ENCODE results near the gene B9D1. TPM values are rescaled to one million over a fixed set of nuclear protein-coding genes. Genes with fewer than 3 reads are reported as not detected.
A peak's percentile ranks its signal among the peaks of the same experiment; 100 is the strongest.

B9D1 gene
- total and polyA plus RNA-seq, 9 of the 15 experiments (the other 6 are each of a cell fraction or from before 2014, with no cell fraction given): 8.9 to 28.0 (median 17.9) TPM

GRCh38 chr17:19397556-19398041, 35.1 kb upstream of the B9D1 start:
- H3K4me3 ChIP-seq: no peak overlapping the region
- no peaks in the 10 kb centered on the region for H3K36me3 ChIP-seq (ENCODE audit: control insufficient read depth, insufficient read depth, low read length)
- DNase-seq (ENCODE audit: extremely low read depth in 1 of 4, low spot score in 3 of 4): no peak
- H3K4me1 ChIP-seq (replicated peaks in 1 of 2; ENCODE audit: control insufficient read depth in 2 of 2, insufficient read depth in 2 of 2, low read length in 2 of 2): no peaks in the 10 kb centered on the region
- ChIA-PET POLR2A (interaction anchor here (0.5 to 1.3 kb wide), 2 partner anchors 11 to 36 kb away, joined by 3 to 4 read pairs; no protein-coding TSS in a partner anchor), CTCF (ENCODE audit: low intra/inter-chr PET ratio) (no interaction called here)
- H3K9me3 ChIP-seq (replicated peaks; ENCODE audit: control insufficient read depth, insufficient read depth, low read depth, low read length): no peaks in the 10 kb centered on the region
- intact Hi-C loops (cut with micrococcal nuclease) (no loop called here), in situ Hi-C loops (cut with MboI) (no loop called here)
- WGBS (ENCODE audit: insufficient coverage, low coverage, missing lambda C conversion rate): 17% methylated on average over 6 of the region's 6 CpGs
- ATAC-seq: no peak
- no peaks in the 10 kb centered on the region for H3K79me2 ChIP-seq (ENCODE audit: control insufficient read depth, insufficient read depth, low read length)
- no TSS peak for BruUV-seq (replicated peaks)
- H3K9me1 ChIP-seq (ENCODE audit: control insufficient read depth, insufficient read depth, low read length): no peaks in the 10 kb centered on the region
- H3K27me3 ChIP-seq (ENCODE audit: control insufficient read depth in 2 of 2, insufficient read depth in 2 of 2, low read length in 2 of 2): peaks cover 0 to 9% of the 10 kb centered on the region in 2 experiments; a peak in 1 of 5 replicates
- no peak overlapping the region for H3K9ac ChIP-seq (ENCODE audit: insufficient read depth in 1 of 2, low read depth in 2 of 2, low read length in 2 of 2)
- H3K27ac ChIP-seq (ENCODE audit: extremely low read depth, low read depth, low read length): no peak overlapping the region
- H2AFZ ChIP-seq (ENCODE audit: low read depth, low read length): no peak overlapping the region
- TF ChIP-seq, protein P1, sequence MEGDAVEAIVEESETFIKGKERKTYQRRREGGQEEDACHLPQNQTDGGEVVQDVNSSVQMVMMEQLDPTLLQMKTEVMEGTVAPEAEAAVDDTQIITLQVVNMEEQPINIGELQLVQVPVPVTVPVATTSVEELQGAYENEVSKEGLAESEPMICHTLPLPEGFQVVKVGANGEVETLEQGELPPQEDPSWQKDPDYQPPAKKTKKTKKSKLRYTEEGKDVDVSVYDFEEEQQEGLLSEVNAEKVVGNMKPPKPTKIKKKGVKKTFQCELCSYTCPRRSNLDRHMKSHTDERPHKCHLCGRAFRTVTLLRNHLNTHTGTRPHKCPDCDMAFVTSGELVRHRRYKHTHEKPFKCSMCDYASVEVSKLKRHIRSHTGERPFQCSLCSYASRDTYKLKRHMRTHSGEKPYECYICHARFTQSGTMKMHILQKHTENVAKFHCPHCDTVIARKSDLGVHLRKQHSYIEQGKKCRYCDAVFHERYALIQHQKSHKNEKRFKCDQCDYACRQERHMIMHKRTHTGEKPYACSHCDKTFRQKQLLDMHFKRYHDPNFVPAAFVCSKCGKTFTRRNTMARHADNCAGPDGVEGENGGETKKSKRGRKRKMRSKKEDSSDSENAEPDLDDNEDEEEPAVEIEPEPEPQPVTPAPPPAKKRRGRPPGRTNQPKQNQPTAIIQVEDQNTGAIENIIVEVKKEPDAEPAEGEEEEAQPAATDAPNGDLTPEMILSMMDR (IDR thresholded peaks at IDR 0.05 in 2 of 3, conservative IDR thresholded peaks at IDR 0.05 in 1 of 3; ENCODE audit: insufficient read depth in 2 of 3, low read depth in 1 of 3, low read length in 3 of 3): peak in 2 of 3 experiments; percentile 19 to 22; a peak in 3 of 6 replicates
- no peak for TF ChIP-seq NONO (IDR thresholded peaks at IDR 0.05; ENCODE audit: low read depth in 2 of 2, low read length in 1 of 2)
- TF ChIP-seq, protein P2, sequence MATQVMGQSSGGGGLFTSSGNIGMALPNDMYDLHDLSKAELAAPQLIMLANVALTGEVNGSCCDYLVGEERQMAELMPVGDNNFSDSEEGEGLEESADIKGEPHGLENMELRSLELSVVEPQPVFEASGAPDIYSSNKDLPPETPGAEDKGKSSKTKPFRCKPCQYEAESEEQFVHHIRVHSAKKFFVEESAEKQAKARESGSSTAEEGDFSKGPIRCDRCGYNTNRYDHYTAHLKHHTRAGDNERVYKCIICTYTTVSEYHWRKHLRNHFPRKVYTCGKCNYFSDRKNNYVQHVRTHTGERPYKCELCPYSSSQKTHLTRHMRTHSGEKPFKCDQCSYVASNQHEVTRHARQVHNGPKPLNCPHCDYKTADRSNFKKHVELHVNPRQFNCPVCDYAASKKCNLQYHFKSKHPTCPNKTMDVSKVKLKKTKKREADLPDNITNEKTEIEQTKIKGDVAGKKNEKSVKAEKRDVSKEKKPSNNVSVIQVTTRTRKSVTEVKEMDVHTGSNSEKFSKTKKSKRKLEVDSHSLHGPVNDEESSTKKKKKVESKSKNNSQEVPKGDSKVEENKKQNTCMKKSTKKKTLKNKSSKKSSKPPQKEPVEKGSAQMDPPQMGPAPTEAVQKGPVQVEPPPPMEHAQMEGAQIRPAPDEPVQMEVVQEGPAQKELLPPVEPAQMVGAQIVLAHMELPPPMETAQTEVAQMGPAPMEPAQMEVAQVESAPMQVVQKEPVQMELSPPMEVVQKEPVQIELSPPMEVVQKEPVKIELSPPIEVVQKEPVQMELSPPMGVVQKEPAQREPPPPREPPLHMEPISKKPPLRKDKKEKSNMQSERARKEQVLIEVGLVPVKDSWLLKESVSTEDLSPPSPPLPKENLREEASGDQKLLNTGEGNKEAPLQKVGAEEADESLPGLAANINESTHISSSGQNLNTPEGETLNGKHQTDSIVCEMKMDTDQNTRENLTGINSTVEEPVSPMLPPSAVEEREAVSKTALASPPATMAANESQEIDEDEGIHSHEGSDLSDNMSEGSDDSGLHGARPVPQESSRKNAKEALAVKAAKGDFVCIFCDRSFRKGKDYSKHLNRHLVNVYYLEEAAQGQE (IDR thresholded peaks at IDR 0.05; ENCODE audit: borderline replicate concordance): peak; percentile 29; the same call in 1 of the 2 replicates
- TF ChIP-seq, protein P2 (CRISPR knock-in tag; IDR thresholded peaks at IDR 0.05; ENCODE audit: low read depth): no peak
- H4K20me1 ChIP-seq (replicated peaks; ENCODE audit: control insufficient read depth, insufficient read depth, low read length): no peaks in the 10 kb centered on the region
- FAIRE-seq: no peak
- H3K4me2 ChIP-seq (ENCODE audit: insufficient read depth, low read length): no peak overlapping the region

Measured in K562 (cell line).